Activated CD8-positive, alpha-beta T cell treated with anti-CD3 and anti-CD28 coated beads for 36 hours (primary cell): ENCODE results near the gene RNF224. TPM values are rescaled to one million over a fixed set of nuclear protein-coding genes. Genes with fewer than 3 reads are reported as not detected.

Source experiments
- ATAC-seq: fragments of 200-7000 bp; cut with Tn5 transposase; one replicate; pipeline ENCODE4 v1.10.0; 2021; ENCODE audit warnings: mild to moderate bottlenecking, moderate library complexity
- CTCF ChIA-PET: fragments of 350-600 bp; sonication (Branson Sonifier 250); formaldehyde crosslinking; loops from one replicate; lab custom pipeline; 2021; ENCODE audit warnings: antibody characterized with exemption; lab: Charles Lee
- POLR2A ChIA-PET: fragments of 350-600 bp; sonication (Branson Sonifier 250); formaldehyde crosslinking; loops from one replicate; lab custom pipeline; 2021; ENCODE audit warnings: antibody characterized with exemption; lab: Charles Lee
- DNase-seq: peaks from one replicate; pipeline ENCODE4 v3.0.0-alpha.2; 2020
- H3K27ac Mint-ChIP-seq: one replicate; pipeline ENCODE4 v1.8.0; 2021; ENCODE audit warnings: mild to moderate bottlenecking, mixed read lengths
- H3K27me3 Mint-ChIP-seq: one replicate; pipeline ENCODE4 v1.8.0; 2021; ENCODE audit warnings: mixed read lengths
- H3K36me3 Mint-ChIP-seq: one replicate; pipeline ENCODE4 v1.8.0; 2021; ENCODE audit warnings: low read depth, mixed read lengths
- H3K4me1 Mint-ChIP-seq: one replicate; pipeline ENCODE4 v1.8.0; 2021; ENCODE audit warnings: low read depth, mixed read lengths
- H3K4me3 Mint-ChIP-seq: one replicate; pipeline ENCODE4 v1.8.0; 2021; ENCODE audit warnings: mild to moderate bottlenecking, moderate library complexity, mixed read lengths
- H3K9me3 Mint-ChIP-seq: one replicate; pipeline ENCODE4 v1.8.0; 2021; ENCODE audit warnings: mixed read lengths
- intact Hi-C: fragments of 100-400 bp; cut with micrococcal nuclease; formaldehyde crosslinking; loops from one replicate; pipeline ENCODE4 v1.10.0; 2022
- total RNA-seq, 2 experiments: library from RNA; stranded (reverse); gene quantifications; one replicate each; pipeline ENCODE4 v1.2.3, GENCODE V29; 2021
- TF ChIP-seq, protein P1 (sequence below): fragments of 200-600 bp; IDR thresholded peaks from one replicate; pipeline ENCODE4 v1.8.0; 2022; ENCODE audit warnings: antibody characterized with exemption, mild to moderate bottlenecking

The RNF224 gene
- total RNA-seq, 2 experiments from 2014 or later: not detected

DNA sequence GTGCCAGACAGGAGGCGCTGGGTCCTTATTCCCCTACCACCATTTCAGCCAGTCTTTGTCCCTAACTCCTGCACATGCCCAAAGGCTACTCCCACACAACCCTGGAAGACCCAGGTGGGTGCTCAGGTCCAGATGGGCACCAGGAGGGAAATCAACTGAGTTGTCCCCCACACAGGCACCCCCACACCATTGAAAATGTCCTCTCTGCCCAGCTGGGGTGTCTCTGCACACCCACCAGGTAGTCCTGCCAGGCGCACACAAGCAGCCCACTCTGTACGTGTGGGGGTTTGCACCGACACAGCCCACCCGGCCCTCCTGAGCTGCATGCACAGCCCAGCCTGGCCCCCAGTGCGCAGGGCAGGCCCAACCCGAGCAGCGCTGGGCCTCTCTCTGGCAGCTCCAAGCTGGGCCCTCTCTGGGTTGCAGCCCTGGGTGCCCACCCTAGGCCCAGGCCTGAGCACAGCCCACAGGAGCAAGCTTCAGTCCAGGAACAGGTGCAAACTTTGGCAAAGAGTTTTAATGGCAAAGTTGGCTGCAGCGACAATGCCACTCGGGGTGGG, 7.5 kb upstream of the RNF224 start:
- ATAC-seq (no peak), DNase-seq (no peak)
- H3K27ac Mint-ChIP-seq: no peak overlapping the region
- H3K9me3 Mint-ChIP-seq: no peaks in the 10 kb centered on the region
- TF ChIP-seq, protein P1, sequence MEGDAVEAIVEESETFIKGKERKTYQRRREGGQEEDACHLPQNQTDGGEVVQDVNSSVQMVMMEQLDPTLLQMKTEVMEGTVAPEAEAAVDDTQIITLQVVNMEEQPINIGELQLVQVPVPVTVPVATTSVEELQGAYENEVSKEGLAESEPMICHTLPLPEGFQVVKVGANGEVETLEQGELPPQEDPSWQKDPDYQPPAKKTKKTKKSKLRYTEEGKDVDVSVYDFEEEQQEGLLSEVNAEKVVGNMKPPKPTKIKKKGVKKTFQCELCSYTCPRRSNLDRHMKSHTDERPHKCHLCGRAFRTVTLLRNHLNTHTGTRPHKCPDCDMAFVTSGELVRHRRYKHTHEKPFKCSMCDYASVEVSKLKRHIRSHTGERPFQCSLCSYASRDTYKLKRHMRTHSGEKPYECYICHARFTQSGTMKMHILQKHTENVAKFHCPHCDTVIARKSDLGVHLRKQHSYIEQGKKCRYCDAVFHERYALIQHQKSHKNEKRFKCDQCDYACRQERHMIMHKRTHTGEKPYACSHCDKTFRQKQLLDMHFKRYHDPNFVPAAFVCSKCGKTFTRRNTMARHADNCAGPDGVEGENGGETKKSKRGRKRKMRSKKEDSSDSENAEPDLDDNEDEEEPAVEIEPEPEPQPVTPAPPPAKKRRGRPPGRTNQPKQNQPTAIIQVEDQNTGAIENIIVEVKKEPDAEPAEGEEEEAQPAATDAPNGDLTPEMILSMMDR: no peak
- POLR2A ChIA-PET: interaction anchor here (1.8 to 7.1 kb wide), 3 partner anchors 10 to 21 kb away, joined by 5 to 44 read pairs (median 9); partner anchors contain the start of genes NDOR1, TMEM203 and TUBB4B
- CTCF ChIA-PET: interaction anchor here (8.9 kb wide), 1 partner anchor 17 kb away, joined by 58 read pairs; no protein-coding TSS in a partner anchor
- peaks cover 8% of the 10 kb centered on the region for H3K4me1 Mint-ChIP-seq
- no peaks in the 10 kb centered on the region for H3K36me3 Mint-ChIP-seq
- intact Hi-C loops: no loop called here
- H3K4me3 Mint-ChIP-seq: peak overlapping the region; percentile 17
- H3K27me3 Mint-ChIP-seq: no peaks in the 10 kb centered on the region

DNA sequence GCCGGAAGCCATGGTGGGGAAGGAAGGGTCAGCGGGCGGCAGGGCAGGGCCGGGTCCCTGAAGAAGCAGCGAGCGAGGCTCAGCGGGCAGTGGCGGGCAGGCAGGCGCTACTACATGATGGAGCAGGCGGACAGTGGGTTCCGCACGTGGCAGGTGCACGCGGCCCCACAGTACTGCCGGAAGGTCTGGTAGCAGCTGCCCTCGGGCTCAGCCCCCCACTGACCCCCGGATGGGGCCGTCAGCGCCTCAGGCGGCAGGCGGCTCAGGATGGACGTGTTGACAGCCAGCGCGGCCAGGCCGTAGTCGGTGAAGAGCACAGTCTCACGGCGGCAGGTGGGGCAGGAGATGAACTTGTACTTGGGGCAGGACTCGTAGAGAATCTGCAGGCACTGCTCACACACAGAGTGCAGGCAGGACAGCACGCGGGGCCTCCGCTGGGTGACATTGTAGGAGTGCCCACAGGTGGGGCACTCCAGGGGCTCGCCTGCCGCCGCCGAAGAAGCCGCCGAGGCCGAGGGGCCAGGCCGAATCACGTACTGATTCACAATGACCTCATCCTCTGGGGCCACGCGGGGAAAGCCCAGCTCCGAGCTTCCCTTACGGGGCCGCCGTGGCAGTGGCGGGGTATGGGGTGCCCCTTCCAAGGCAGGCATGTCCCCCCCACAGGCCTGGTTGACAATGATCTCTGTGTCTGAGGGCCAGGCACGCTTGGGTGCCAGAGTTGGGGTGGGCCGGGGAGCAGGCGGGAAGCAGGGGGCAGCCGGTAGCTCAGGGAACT, 6.8 kb upstream of the RNF224 start:
- intact Hi-C loops: no loop called here
- POLR2A ChIA-PET: interaction anchor here (1.8 to 7.1 kb wide), 3 partner anchors 10 to 20 kb away, joined by 5 to 44 read pairs (median 9); partner anchors contain the start of genes NDOR1, TMEM203 and TUBB4B
- ATAC-seq (no peak), DNase-seq (no peak)
- H3K36me3 Mint-ChIP-seq: no peaks in the 10 kb centered on the region
- TF ChIP-seq, protein P1: no peak
- no peak overlapping the region for H3K27ac Mint-ChIP-seq
- CTCF ChIA-PET: interaction anchor here (1.4 to 8.9 kb wide), 3 partner anchors 11 to 20 kb away, joined by 3 to 58 read pairs (median 8); no protein-coding TSS in a partner anchor
- peaks cover 8% of the 10 kb centered on the region for H3K4me1 Mint-ChIP-seq
- H3K4me3 Mint-ChIP-seq: peak overlapping the region; percentile 34
- H3K27me3 Mint-ChIP-seq: no peaks in the 10 kb centered on the region
- H3K9me3 Mint-ChIP-seq: no peaks in the 10 kb centered on the region

DNA sequence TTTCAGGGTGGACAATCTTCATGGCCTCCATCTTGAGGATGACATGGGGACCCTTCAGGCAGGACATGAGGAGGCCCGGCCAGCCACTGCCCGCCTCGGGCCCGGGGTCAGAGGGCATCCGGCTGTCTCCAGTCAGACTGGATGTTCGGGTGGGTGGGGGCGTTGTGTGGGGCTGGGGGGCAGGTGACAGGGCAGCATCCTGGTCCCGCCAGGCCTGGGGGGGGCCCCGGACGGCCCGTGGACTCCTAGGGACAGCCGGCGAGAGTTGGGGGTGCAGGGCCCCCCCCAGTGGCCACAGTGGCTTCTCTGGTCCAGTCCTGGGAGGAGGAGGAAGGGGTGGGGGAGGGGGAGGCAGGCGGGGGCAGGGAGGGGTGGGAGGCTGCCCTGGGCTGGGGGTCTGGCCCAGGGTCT, 6.2 kb upstream of the RNF224 start:
- CTCF ChIA-PET: interaction anchor here (1.4 to 8.9 kb wide), 3 partner anchors 12 to 20 kb away, joined by 3 to 58 read pairs (median 8); no protein-coding TSS in a partner anchor
- intact Hi-C loops: no loop called here

DNA sequence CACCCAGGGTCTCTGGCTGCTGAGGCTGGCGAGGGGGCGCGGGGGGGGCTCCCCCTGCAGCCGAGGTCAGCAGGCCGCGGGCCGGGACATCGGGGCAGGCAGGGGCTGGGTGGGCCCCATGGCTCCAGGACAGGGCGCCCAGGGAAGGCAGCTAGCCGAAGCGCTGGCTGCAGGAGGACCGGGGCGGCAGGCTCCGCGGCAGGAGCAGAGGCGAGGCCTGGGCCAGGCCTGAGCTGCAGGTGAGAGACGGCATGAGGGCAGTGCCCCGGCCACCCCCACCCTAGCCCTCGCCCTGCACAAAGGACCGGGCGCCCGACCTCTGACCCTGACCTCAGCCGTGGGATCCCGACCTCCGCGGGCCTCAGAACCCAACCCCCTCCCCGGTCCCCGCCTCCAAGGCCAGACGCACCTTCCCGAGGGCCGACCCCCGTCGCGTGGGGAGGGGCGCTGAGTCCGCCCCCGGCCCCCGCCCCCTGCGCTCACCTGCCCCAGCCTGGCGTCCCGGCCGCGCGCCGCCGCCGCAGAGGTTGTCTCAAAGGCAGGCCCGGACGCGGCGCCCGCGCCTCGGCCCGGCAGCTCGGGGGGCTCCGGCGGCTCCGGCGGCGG, 5.7 kb upstream of the RNF224 start:
- no peak for ATAC-seq
- peaks cover 8% of the 10 kb centered on the region for H3K4me1 Mint-ChIP-seq
- H3K27ac Mint-ChIP-seq: no peak overlapping the region
- intact Hi-C loops: no loop called here
- no peaks in the 10 kb centered on the region for H3K9me3 Mint-ChIP-seq
- peak overlapping the region; percentile 24 for H3K4me3 Mint-ChIP-seq
- TF ChIP-seq, protein P1: no peak
- ChIA-PET POLR2A (interaction anchor here (1.1 to 7.1 kb wide), 7 partner anchors 11 to 94 kb away, joined by 3 to 44 read pairs (median 9); partner anchors contain the start of genes NDOR1, TMEM203 and TUBB4B), CTCF (interaction anchor here (1.4 to 8.9 kb wide), 4 partner anchors 12 to 155 kb away, joined by 3 to 58 read pairs (median 6); no protein-coding TSS in a partner anchor)
- no peaks in the 10 kb centered on the region for H3K36me3 Mint-ChIP-seq
- DNase-seq: peak; percentile 33
- no peaks in the 10 kb centered on the region for H3K27me3 Mint-ChIP-seq

More for the DNA sequence above, 6.2 kb upstream of the RNF224 start:
- Mint-ChIP-seq H3K27me3 (no peaks in the 10 kb centered on the region), H3K36me3 (no peaks in the 10 kb centered on the region), H3K9me3 (no peaks in the 10 kb centered on the region), H3K4me1 (peaks cover 8% of the 10 kb centered on the region), H3K4me3 (peak overlapping the region; percentile 34), H3K27ac (no peak overlapping the region)
- POLR2A ChIA-PET: interaction anchor here (1.8 to 7.1 kb wide), 3 partner anchors 11 to 20 kb away, joined by 5 to 44 read pairs (median 9); partner anchors contain the start of genes NDOR1, TMEM203 and TUBB4B
- DNase-seq (no peak), ATAC-seq (no peak)
- TF ChIP-seq, protein P1: no peak
